Stimulated activated CD8-positive, alpha-beta memory T cell treated with anti-CD3 and anti-CD28 coated beads, Interleukin-2, amount 100 ng/mL, for 48 hours (primary cell): ENCODE results near the gene C16orf74.
A peak's percentile ranks its signal among the peaks of the same experiment; 100 is the strongest.

ENCODE experiments used
- DNase-seq, 2 donors: peaks; one replicate each; pipeline ENCODE4 v3.0.0-alpha.2; 2020; ENCODE audit warnings: low read depth in 2 of 2

The C16orf74 gene

GRCh38 chr16:85695196-85696128 lies 55.4 kb downstream of the C16orf74 start:
- no peak for DNase-seq

GRCh38 chr16:85690469-85691064 lies 60.3 kb downstream of the C16orf74 start:
- no peak for DNase-seq

GRCh38 chr16:85689950-85690320 lies 61.0 kb downstream of the C16orf74 start:
- no peak for DNase-seq

GRCh38 chr16:85689285-85689949 lies 61.5 kb downstream of the C16orf74 start:
- DNase-seq, result no peak

- peak; percentile 87 to 91 for DNase-seq
Measured at GRCh38 chr16:85688586-85689284, 62.2 kb downstream of the C16orf74 start, which contains the start of gene GINS2. TSS of gene GINS2 (minus strand) at chr16:85688954. CDS start at chr16:85688898, 56 bp downstream.

- DNase-seq, result no peak
Measured at GRCh38 chr16:85687651-85688471, 63.0 kb downstream of the C16orf74 start.

- peak in 1 of 2 donors; percentile 29 for DNase-seq
Measured at GRCh38 chr16:85686912-85687591, 63.8 kb downstream of the C16orf74 start.

- no peak for DNase-seq
Measured at GRCh38 chr16:85685251-85685650, 65.6 kb downstream of the C16orf74 start.

- DNase-seq, result no peak
Measured at GRCh38 chr16:85683363-85683762, 67.5 kb downstream of the C16orf74 start.

- no peak for DNase-seq
Measured at GRCh38 chr16:85682516-85682915, 68.4 kb downstream of the C16orf74 start.

GRCh38 chr16:85681255-85681654 lies 69.6 kb downstream of the C16orf74 start:
- no peak for DNase-seq

- no peak for DNase-seq
Measured at GRCh38 chr16:85680352-85680944, 70.4 kb downstream of the C16orf74 start.

GRCh38 chr16:85679870-85680269 lies 71.0 kb downstream of the C16orf74 start:
- DNase-seq, result no peak

- no peak for DNase-seq
Measured at GRCh38 chr16:85678821-85679220, 72.1 kb downstream of the C16orf74 start.

- no peak for DNase-seq
Measured at GRCh38 chr16:85678016-85678415, 72.9 kb downstream of the C16orf74 start.

- no peak for DNase-seq
Measured at GRCh38 chr16:85677383-85677967, 73.4 kb downstream of the C16orf74 start.

- DNase-seq, result no peak
Measured at GRCh38 chr16:85676466-85676865, 74.4 kb downstream of the C16orf74 start.

GRCh38 chr16:85675251-85675874 lies 75.5 kb downstream of the C16orf74 start:
- DNase-seq, result no peak

- no peak for DNase-seq
Measured at GRCh38 chr16:85674828-85675227, 76.1 kb downstream of the C16orf74 start.
